ENCODE results near the gene ZFYVE1. TPM values are rescaled to one million over a fixed set of nuclear protein-coding genes. Genes with fewer than 3 reads are reported as not detected.

ZFYVE1 gene
- total and polyA plus RNA-seq, 7 donors, result 5.3 to 17.9 (median 17.4) TPM

DNA sequence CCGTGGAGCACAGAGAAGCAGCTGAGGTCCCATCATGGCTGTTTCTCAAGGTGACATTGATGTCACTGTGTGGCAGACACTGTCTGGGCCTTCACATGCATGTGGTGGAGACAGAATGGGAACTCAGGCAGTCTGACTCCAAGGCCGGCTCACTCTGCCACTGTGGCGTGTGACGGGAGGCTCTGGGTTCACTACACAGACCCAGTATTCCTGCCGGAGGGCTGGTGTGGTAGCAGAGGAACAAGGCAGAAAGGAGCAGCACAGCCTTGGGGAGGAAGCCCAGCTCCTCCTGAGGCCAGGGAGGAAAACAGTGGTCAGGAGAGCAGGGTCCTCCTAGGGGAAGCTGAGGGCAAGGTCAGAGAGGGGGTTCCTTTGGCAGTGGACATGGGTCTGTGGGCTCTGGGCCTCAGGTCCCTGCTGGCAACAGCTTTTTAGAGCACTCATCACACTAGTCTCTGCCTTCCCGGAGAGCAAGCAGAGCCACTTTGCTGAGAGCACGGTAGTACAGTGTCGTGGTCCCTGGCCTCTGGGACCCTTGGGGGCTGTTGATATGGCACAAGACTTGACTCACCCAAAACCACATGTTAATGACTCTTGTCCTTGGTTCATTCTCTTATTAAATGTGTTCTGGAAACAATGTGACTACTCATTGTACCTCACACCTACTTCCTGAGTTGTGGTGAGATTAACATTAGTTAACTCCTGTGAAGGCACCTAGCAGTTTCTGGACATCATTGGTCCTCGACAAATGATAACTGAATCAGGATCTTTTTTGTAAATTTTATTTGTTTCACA lies 79.3 kb downstream of the ZFYVE1 start:
- TF ChIP-seq, protein P1, sequence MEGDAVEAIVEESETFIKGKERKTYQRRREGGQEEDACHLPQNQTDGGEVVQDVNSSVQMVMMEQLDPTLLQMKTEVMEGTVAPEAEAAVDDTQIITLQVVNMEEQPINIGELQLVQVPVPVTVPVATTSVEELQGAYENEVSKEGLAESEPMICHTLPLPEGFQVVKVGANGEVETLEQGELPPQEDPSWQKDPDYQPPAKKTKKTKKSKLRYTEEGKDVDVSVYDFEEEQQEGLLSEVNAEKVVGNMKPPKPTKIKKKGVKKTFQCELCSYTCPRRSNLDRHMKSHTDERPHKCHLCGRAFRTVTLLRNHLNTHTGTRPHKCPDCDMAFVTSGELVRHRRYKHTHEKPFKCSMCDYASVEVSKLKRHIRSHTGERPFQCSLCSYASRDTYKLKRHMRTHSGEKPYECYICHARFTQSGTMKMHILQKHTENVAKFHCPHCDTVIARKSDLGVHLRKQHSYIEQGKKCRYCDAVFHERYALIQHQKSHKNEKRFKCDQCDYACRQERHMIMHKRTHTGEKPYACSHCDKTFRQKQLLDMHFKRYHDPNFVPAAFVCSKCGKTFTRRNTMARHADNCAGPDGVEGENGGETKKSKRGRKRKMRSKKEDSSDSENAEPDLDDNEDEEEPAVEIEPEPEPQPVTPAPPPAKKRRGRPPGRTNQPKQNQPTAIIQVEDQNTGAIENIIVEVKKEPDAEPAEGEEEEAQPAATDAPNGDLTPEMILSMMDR (IDR thresholded peaks at IDR 0.05), result no peak
- ATAC-seq (peak in 1 of 4 donors; percentile 28), DNase-seq (no peak)
- no peaks in the 10 kb centered on the region for H3K9me3 ChIP-seq
- 90 to 92% (median 91%) methylated on average over 9 of the region's 9 CpGs for WGBS, 3 donors
- no peak overlapping the region for H3K27ac ChIP-seq
- no peak overlapping the region for H3K4me3 ChIP-seq
- no peaks in the 10 kb centered on the region for H3K27me3 ChIP-seq (ENCODE audit: insufficient read depth in 3 of 3, low read length in 2 of 3)
- H3K4me1 ChIP-seq, result no peaks in the 10 kb centered on the region
- H3K36me3 ChIP-seq (ENCODE audit: insufficient read depth in 1 of 2, low read depth in 1 of 2), result peaks cover 0 to 83% of the 10 kb centered on the region in 2 donors
- intact Hi-C loops (cut with DNase I), result loop anchor here in 1 of 2 donors (2.0 kb wide), 1 partner anchor 433 kb away; no protein-coding TSS in a partner anchor

DNA sequence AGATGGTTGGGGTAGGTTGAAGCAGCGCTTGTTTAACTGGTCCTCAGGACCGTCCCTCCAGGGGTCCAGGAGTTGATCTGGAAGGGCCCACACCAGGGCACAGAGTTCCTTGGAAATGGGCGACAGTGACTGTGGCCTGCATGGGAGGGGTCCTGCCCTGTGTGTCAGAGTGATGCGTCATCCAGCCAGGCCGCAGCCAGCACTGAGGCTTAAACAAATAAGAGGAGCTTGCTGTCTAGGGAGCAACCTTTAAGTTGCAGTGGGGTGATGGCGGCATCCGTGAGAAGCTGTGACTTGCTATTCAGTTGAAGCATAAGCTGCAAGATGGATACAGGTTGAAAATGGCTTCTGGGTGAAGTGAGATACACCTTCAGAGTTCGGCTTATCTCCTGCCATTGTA lies 80.4 kb downstream of the ZFYVE1 start:
- H3K27me3 ChIP-seq (ENCODE audit: insufficient read depth in 3 of 3, low read length in 2 of 3), result no peaks in the 10 kb centered on the region
- H3K4me1 ChIP-seq, result no peaks in the 10 kb centered on the region
- H3K9me3 ChIP-seq, result no peaks in the 10 kb centered on the region
- no peak for DNase-seq
- no peak for ATAC-seq
- H3K36me3 ChIP-seq (ENCODE audit: insufficient read depth in 1 of 2, low read depth in 1 of 2), result peaks cover 0 to 84% of the 10 kb centered on the region in 2 donors
- intact Hi-C loops (cut with DNase I), result no loop called here
- no peak overlapping the region for H3K27ac ChIP-seq
- TF ChIP-seq, protein P1 (IDR thresholded peaks at IDR 0.05), result no peak
- H3K4me3 ChIP-seq, result no peak overlapping the region
- 94 to 97% (median 95%) methylated on average over 8 of the region's 8 CpGs for WGBS, 3 donors

DNA sequence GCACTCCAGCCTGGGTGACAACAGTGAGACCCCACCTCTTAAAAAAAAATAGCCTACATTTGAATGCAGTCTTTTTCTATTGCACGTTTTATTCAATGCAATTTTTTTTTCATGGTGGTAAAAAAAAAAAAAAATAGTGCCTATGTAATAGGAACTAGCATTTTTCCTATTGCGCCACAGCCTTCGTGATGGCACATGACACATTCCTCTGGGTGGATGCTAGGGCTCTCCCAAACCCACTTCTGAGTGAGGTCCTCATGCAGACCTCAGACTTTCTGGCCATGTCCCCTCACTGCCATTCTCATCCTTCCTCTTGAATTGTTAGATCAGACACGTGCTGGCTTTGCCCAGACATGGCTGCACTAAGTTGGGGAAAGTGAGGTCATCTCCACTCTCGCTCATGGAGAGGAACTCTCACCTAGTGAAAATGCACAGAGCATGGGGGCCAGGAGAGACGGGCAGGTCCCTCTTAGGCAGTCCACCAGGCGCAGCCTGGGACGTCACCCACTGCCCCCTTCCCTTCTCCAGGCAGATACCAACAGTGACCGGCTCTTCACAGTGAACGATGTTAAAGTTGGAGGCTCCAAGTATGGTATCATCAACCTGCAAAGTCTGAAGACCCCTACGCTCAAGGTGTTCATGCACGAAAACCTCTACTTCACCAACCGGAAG lies 81.4 kb downstream of the ZFYVE1 start:
- 92 to 96% (median 94%) methylated on average over 13 of the region's 13 CpGs for WGBS, 3 donors
- no peak overlapping the region for H3K4me3 ChIP-seq
- DNase-seq (no peak), ATAC-seq (peak in 1 of 4 donors; percentile 12)
- H3K9me3 ChIP-seq, result no peaks in the 10 kb centered on the region
- peaks cover 0 to 84% of the 10 kb centered on the region in 2 donors for H3K36me3 ChIP-seq (ENCODE audit: insufficient read depth in 1 of 2, low read depth in 1 of 2)
- no peaks in the 10 kb centered on the region for H3K27me3 ChIP-seq (ENCODE audit: insufficient read depth in 3 of 3, low read length in 2 of 3)
- H3K27ac ChIP-seq, result no peak overlapping the region
- TF ChIP-seq, protein P1 (IDR thresholded peaks at IDR 0.05), result no peak
- H3K4me1 ChIP-seq, result no peaks in the 10 kb centered on the region
- intact Hi-C loops (cut with DNase I), result no loop called here

DNA sequence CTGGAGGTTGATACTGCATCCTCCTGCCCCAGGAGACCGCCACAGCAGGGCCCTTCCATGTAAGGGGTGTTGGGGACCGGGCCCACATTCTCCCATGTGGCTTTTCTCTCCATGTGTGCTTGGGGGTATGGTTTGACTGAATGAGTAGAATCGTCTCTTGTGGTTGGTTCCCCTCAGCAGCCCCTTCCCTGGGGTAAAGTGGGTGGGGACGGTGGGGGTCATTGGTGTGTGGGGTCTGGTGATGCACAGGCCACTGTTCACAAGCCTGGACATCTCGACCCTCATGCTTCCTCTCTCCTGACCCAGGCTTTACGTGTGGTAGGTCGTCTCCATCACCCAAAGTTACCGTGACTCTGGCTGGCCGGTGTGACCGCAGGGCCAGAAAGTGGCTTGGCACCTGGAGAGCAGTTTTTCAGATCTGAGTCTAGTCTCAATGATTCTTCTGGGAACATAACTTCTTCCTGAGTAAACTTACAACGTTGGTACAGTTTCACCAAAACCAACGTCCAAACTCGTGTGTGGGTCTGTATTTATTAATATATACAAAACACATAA lies 83.0 kb downstream of the ZFYVE1 start:
- ATAC-seq (no peak), DNase-seq (no peak)
- Histone ChIP-seq H3K4me3 (no peak overlapping the region), H3K4me1 (no peaks in the 10 kb centered on the region), H3K27me3 (ENCODE audit: insufficient read depth in 3 of 3, low read length in 2 of 3) (no peaks in the 10 kb centered on the region), H3K36me3 (ENCODE audit: insufficient read depth in 1 of 2, low read depth in 1 of 2) (peaks cover 0 to 95% of the 10 kb centered on the region in 2 donors), H3K9me3 (no peaks in the 10 kb centered on the region), H3K27ac (no peak overlapping the region)
- TF ChIP-seq, protein P1 (IDR thresholded peaks at IDR 0.05), result no peak
- WGBS, 3 donors, result 84 to 92% (median 89%) methylated on average over 13 of the region's 13 CpGs
- intact Hi-C loops (cut with DNase I), result no loop called here

All from psoas muscle (tissue), 8 donors.